Measurements from ENCODE around the gene FBLIM1.

The FBLIM1 gene, protein sequence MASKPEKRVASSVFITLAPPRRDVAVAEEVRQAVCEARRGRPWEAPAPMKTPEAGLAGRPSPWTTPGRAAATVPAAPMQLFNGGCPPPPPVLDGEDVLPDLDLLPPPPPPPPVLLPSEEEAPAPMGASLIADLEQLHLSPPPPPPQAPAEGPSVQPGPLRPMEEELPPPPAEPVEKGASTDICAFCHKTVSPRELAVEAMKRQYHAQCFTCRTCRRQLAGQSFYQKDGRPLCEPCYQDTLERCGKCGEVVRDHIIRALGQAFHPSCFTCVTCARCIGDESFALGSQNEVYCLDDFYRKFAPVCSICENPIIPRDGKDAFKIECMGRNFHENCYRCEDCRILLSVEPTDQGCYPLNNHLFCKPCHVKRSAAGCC

GRCh38 chr1:15758343-15758931 is at the start of gene FBLIM1:
TSS of gene FBLIM1 (plus strand) at chr1:15758795. CDS start at chr1:15764984, 6,189 bp downstream.
- DNase-seq, result no peak

DNA sequence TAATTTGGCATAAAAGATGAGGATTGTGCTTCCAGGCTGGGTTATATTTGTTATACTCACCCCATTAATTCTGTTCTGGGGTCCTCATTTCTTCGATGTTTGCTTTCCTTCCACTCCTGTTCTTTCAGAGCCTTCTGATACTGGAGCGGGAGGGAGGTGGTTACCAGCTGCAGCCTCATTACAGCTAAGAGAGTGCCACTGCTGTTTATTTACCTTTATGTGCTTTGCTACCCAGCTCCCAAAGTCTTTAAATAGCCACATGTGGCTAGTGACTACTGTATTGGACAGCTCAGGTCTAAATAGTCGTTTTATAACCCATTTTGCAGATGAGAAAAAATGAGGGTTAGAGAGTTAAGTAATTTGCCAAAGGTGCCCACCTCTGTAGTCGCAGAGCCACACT is 49.4 kb upstream of the FBLIM1 start:
- DNase-seq, result no peak

DNA sequence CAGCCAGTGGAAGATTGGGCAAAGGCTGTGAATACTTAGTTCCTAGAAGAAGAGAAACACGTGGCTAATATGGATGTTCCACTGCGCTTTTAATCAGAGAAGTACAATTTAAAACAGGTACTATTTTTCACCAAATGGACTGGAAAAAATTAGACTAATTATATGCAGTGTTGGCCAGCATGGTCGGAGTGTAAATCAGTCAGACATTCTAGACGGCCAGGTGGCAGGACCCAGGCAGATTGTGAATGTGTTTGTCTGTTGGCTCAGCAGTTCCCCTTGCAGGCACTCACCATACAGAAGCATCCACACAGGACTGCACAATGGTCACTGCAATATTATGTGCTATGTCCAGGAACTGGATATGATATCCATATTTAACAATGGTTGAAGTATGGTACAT is 46.4 kb upstream of the FBLIM1 start:
- DNase-seq, result no peak

GRCh38 chr1:15714406-15715136 is 44.0 kb upstream of the FBLIM1 start:
- no peak for DNase-seq

- no peak for DNase-seq
Observed at GRCh38 chr1:15717418-15718125, 41.0 kb upstream of the FBLIM1 start.

- DNase-seq, result no peak
Observed at GRCh38 chr1:15718199-15718601, 40.4 kb upstream of the FBLIM1 start.

GRCh38 chr1:15719381-15720120 is 39.0 kb upstream of the FBLIM1 start:
- no peak for DNase-seq

DNA sequence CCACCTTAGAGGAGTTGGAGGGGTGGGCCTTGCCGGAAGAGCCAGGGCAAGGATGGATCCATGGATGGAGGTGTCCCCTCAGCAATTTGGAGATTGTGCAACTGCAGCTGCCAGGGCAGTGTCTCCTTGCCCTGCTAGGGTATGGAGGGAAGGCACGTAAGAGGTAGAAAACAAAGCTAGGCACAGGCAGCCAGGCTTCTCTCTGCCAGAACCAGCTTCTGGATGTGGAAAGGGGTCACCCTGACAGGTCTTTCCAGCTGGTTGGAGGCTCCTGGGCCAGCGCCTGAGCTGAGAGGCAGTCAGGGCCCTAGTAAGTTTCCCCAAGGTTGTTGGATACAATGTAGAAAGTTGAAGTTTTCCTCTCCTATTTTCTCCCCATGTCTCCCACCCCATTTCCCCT is 37.7 kb upstream of the FBLIM1 start:
- no peak for DNase-seq

GRCh38 chr1:15722411-15722810 is 36.2 kb upstream of the FBLIM1 start:
- no peak for DNase-seq

DNA sequence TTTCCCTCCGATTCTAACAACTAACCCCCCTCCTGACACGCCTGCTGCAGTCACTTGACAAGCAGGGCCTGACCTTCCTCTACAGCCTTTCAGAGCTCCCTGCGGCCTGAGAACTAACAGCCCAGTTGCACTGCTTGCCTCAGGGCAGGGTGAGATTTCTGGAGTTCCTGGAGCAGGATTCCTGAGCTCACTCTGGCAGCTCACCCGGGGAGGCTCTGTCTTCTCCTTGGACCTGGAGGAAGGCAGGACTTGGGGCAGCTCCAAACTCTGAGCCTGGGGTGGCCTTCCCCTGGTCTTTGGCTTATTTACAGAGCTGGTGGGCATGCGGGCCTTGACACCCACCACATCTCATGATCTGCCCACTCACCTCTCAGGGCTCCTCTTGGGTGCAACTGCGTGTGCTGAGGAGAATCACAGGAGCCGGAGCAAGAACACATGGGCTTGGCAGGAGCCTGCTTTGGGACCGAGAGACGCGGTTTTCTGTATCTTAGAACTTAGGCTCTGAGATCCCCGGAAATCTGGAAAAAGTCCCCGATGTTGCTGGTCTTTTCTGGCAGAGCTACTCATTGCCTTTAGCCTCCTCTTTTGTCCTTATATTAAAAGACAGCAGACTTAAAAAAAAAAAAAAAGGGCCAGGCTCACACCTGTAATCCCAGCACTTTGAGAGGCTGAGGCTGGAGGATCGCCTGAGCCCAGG is 35.6 kb upstream of the FBLIM1 start:
- no peak for DNase-seq

DNA sequence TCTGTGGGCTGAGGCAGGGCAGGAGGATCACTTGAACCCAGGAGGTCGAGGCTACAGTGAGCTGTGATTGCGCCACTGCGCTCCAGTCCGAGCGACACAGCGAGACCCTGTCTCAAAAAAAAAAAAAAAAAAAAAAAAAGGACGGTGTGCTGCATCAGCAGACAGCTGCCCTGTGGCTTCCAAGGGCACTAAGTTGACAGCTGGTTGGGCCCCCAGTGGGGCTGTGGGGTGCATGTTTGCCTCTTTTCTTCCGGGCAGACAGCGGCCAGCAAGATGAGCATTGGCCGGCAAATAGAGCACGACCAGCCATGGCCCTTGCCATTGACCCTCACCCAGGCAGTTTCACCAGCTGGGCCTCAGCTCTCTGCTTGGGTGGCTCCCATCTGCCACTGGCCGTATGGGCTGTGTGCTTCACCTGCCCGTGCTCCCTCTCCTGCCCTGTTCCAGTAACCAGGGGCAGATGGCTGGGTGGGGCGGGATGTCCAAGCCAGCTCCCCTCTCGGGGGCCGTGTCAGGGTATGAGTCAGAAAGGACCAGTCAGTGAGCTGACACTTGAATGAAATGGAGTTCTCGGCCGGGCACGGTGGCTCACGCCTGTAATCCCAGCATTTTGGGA is 34.9 kb upstream of the FBLIM1 start:
- no peak for DNase-seq

GRCh38 chr1:15724949-15725880 is 33.4 kb upstream of the FBLIM1 start:
- no peak for DNase-seq

GRCh38 chr1:15726508-15726907 is 32.1 kb upstream of the FBLIM1 start:
- DNase-seq, result no peak

GRCh38 chr1:15727021-15727420 is 31.6 kb upstream of the FBLIM1 start:
- DNase-seq, result no peak

DNA sequence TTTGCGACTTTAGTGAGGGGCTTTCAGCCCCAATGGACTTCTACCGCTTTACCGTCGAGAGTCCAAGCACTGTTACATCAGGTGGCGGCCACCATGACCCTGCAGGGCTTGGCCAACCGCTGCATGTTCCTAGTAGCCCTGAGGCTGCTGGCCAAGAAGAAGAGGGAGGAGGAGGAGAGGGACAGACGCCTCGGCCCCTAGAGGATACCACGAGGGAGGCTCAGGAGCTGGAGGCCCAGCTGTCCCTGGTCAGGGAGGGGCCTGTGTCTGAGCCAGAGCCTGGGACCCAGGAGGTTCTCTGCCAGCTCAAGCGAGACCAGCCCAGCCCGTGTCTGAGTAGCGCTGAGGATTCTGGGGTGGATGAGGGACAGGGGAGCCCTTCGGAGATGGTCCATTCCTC is 31.2 kb upstream of the FBLIM1 start:
- DNase-seq, result no peak

DNA sequence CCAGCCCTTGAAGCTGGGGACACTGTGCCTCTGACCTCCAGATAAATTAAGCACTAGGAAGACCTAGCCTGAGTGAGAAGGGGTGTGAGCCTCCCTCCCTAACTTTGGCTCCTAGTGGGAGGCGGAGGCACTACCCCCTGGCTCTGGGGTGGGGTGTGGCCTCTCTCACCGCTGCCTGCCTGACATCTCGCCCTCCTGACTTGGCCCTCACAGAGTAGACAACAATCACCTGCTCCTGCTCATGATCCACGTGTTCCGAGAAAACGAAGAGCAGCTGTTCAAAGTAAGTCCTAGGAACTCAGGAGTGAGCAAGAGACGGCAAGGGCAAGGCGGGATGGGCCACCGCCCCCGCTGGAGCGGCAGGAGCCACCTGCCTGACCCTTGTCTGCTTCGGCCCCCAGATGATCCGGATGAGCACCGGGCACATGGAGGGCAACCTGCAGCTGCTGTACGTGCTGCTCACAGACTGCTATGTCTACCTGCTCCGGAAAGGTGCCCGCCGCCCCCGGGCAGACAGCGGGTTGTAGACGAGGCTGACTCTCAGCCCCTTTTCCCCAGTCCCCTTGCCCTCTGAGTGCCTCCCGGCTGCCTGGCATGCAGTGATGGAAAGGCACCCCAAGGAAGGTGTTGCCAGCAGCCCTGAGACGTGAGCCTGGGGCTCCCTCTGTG is 30.6 kb upstream of the FBLIM1 start:
- DNase-seq, result no peak

DNA sequence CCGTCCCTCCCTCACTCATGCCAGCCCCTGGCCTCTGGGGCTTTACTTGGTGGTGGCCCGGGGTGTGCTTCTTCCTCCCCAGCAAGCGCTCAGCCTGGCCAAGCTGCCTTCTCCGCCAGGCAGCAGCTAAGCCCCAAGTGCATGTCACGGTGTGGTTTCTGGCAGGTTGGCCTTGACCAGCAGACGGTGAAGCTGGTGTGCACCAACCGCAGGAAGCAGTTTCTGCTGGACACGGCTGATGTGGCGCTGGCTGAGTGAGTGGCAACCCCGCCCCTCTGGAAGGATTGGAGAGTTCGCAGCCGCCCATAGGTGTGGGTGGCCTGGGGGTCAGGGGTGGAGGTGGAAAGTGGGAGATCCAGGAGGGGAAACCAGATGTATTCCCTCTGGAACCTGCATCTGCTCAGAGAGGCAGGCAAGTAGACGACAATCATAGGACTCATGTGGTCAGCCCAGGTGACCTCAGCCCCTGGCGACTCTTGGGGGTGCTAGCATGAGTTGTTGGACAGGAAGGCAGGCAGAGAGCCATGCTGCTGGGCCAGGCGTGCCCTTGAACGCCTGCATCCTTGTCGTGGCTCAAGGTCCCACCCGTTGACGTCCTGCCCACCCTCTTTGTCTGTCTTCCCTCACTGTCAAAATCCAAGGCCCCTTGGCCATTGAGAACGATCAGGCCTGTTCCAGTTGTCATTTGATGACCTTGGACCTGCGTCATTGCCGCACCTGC is 29.5 kb upstream of the FBLIM1 start:
- DNase-seq, result no peak

DNA sequence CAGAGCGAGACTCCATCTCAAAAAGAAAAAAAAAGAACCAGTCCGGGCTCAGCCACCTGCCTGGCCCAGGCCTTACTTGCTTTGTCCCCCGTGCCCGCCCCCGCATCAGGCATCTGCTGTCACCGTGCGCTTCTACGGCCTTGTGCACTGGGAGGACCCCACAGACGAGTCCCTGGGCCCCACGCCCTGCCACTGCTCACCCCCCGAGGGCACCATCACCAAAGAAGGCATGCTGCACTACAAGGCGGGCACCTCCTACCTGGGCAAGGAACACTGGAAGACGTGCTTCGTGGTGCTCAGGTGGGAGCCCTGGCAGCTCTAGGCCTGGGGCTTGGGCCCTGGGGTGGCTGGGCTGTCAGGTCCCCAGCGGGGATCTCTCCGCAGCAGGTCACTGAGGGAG is 28.2 kb upstream of the FBLIM1 start:
- DNase-seq, result no peak

- DNase-seq, result no peak
Observed at GRCh38 chr1:15730936-15731335, 27.7 kb upstream of the FBLIM1 start.
